NCI-H748 (cell line): Measurements from ENCODE around the gene SPINK13.

Experiments
- DNase-seq: peaks from one replicate; lab custom pipeline; 2025; ENCODE audit not compliant: unreplicated experiment; lab: John Stamatoyannopoulos, UW

The SPINK13 gene

GRCh38 chr5:148311484-148311883, 42.9 kb downstream of the SPINK13 start:
- DNase-seq, result no peak

- peak; percentile 26 for DNase-seq
These were observed 43.6 kb downstream of the SPINK13 start, which contains the start of gene SPINK7 for GRCh38 chr5:148312153-148312552. Gene SPINK7 (plus strand): TSS chr5:148312423. CDS start chr5:148312484, 61 bp downstream.

- DNase-seq, result no peak
These were observed 45.6 kb downstream of the SPINK13 start for GRCh38 chr5:148314187-148314586.

- DNase-seq, result no peak
These were observed 46.1 kb downstream of the SPINK13 start for GRCh38 chr5:148314731-148315130.

- DNase-seq, result peak; percentile 46
These were observed 51.7 kb downstream of the SPINK13 start for GRCh38 chr5:148320011-148320963.

- peak; percentile 24 for DNase-seq
These were observed 64.8 kb downstream of the SPINK13 start for GRCh38 chr5:148333262-148333849.

GRCh38 chr5:148335259-148335658, 66.7 kb downstream of the SPINK13 start, which contains the start of gene SPINK9:
Gene SPINK9 (plus strand): TSS chr5:148335559. CDS start chr5:148335614, 55 bp downstream.
- DNase-seq, result no peak
